Ureter (tissue), 1 donor: ENCODE data around the gene CYSRT1. TPM values are rescaled to one million over a fixed set of nuclear protein-coding genes. Genes with fewer than 3 reads are reported as not detected.
A peak's percentile ranks its signal among the peaks of the same experiment; 100 is the strongest.

Experiments used
- DNase-seq: peaks from one replicate; pipeline ENCODE4 v3.0.0-alpha.2; 2020; ENCODE audit warnings: low spot score
- total RNA-seq: library from RNA; stranded (reverse); gene quantifications from one replicate; pipeline ENCODE4 v1.2.4, GENCODE V29; 2023
- donor health status: DM: yes; HTN: yes; CAD: no.

Gene CYSRT1, protein sequence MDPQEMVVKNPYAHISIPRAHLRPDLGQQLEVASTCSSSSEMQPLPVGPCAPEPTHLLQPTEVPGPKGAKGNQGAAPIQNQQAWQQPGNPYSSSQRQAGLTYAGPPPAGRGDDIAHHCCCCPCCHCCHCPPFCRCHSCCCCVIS
- 1.9 TPM for total RNA-seq

DNA sequence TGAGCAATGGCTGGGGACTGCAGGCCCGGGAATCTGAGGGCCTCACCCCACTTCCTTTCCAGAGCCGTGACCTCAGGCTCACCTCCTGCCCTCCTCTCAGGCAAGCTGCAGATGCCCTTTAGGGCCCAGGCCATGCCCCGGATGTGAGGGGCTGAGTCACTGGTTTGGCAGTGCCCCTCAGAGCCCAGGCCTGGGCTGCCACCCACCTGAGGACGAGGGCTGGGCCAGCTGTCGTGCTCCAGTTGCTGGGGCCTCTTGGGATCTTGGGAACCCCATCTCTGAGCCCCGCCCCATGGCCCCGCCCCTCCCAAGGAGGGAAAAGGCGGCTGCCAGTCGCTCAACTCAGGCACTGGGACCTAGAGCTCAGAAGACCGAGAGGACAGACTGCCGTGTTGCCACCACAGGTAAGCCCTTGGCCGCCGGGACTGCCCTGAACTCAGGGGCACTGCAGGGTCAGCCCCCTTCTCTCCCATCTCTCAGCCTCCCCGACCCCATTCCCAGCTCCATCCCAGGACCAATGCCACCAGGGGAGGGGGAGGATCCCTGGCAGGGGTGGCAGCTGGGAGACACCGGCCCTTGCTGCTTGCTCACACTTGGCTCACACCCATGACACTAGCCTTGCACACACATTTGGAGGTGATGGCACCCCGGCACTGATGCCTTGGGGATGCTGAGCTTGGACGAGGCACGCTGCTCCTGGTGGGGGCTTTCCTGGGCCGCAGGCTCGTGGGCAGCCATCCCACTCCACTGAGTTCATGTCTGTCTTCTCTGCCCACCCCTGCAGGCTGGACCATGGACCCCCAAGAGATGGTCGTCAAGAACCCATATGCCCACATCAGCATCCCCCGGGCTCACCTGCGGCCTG, at the start of gene CYSRT1:
TSS of gene CYSRT1 (plus strand) at position 345 of the 865 bp plus-strand sequence. CDS start at position 793, 448 bp downstream.
- no peak for DNase-seq

GRCh38 chr9:137175345-137175961, 49.5 kb upstream of the CYSRT1 start:
- no peak for DNase-seq

DNA sequence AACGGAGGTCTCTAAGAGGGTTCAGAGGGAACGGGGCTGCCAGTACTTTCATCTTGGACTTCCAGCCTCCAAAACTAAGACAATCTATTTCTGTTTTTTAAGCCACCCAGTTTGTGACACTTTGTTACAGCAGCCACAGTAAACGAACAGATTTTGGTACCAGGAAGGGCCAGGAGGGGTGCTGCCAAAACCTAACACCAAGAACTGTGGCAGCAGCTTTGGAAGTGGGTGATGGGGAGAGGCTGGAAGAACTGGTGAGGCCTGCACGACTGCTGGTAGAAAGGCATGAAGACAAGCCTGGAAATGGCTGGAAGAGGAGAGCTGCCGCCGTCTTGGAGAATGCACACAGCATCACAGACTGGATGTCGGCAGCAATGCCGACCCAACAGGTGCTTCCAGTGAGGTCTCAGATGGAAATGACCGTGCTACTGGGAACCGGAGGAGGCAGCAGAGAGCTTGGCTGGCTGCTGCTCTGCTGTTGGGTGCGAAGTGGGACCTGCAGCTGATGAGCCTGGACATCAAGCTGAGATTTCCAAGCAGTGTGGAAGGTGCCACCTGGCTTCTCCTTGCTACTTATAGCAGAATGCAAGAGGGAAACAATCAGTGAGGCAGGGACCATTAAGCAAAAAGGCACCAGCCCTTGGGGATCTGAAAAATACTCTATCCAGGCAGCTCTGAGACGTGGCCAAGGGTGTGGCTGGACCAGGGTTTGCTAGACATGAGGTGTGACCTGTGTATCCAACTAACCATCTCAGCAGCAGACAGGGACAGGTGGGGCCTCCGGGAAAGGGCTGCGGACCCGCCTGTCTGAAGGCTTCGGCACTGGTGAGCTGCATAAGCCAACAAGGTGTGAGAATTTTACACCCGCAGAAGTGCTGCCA, 48.4 kb upstream of the CYSRT1 start:
- no peak for DNase-seq

- no peak for DNase-seq
Measured at GRCh38 chr9:137178201-137178938, 46.6 kb upstream of the CYSRT1 start.

DNA sequence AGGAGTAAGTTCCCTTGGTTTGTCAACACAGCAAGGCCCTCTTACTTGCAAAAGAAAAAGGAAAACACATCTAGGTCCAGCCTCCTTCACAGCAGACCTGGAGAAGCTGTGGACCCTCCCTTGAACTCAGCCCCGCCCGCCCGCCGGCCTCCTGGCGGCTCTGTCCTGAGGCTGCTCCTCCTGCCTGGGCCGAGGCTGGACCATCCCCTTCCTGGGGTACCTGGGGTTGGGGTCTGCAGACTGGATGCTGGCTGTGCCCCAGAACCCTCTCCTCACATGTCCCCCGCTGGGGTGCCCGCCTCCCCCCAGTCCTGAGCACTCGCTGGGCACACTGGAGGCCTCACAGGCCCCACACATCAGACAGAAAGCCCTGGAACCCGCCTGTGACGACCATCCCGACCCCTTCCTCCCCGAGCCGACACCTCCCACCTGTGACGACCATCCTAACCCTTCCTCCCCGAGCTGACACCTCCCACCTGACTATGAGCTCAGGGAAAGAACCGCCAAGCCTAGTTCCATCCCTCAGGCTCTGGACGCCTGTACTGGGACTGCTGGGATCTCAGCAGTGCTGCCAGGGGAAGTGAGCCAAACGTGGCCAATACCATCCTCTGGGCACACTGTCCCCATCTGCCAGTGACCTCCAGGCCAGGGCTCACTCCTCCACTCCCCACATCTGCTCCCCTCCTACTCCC, 45.9 kb upstream of the CYSRT1 start:
- DNase-seq = no peak

DNA sequence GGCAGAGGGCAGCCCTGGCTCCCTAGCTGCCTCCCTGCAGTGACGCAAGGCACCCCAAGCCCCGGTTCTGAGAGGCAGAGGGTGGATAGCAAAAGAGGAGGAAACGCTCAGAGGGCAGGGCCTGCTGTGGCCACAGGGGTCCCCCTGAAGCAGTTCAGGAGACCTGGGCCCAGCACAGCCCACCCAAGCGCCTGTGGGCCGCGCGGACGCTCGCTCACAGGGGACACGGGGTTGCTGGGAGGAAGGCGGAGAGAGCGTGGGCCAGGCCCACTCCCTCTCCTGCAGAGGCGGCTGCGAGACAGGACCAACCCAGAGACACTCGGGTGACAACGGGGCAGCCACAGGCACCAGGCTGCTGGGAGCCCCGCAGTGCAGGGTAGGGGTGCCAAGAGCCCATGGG, 45.2 kb upstream of the CYSRT1 start:
- DNase-seq = no peak

- no peak for DNase-seq
Measured at GRCh38 chr9:137180491-137180890, 44.5 kb upstream of the CYSRT1 start.

DNA sequence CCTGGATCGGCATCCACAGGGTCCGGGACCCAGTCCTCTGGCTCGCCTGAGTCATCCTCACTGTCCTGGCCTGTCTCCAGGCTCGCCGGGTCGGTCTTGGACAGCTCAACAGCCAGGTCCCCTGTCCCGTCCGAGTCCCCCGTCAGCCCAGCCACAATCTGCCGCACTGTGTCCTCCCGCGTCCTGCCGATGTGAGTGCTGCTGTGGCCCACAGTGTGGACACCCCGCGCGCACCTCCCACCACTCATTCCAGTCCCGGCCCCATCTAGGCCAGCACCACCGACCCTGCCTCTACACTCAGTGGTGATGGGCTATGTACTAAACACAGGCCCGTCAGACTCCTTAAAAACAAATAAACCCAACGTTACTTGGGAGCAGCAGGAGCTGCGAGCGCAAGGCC, 43.3 kb upstream of the CYSRT1 start:
- DNase-seq = no peak

DNA sequence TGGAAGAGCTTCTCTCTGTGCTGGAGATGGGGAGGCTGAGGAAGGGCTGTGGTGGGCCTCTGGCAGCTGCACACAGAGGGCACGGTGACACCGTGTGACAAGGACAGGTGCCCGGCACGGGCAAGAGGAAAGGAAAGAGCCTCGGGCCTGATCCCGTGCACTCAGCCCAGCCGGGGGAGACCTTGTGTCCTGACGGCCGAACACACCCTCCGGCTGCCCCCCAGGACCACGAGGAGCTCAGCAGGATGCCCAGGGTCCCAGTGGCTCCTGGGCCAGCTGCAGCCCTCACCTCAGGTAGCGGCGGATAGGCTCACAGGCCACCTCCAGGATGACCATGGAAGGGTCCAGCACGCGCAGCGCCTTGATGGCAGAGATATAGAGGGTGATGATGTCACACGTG, 42.1 kb upstream of the CYSRT1 start:
- DNase-seq = no peak

DNA sequence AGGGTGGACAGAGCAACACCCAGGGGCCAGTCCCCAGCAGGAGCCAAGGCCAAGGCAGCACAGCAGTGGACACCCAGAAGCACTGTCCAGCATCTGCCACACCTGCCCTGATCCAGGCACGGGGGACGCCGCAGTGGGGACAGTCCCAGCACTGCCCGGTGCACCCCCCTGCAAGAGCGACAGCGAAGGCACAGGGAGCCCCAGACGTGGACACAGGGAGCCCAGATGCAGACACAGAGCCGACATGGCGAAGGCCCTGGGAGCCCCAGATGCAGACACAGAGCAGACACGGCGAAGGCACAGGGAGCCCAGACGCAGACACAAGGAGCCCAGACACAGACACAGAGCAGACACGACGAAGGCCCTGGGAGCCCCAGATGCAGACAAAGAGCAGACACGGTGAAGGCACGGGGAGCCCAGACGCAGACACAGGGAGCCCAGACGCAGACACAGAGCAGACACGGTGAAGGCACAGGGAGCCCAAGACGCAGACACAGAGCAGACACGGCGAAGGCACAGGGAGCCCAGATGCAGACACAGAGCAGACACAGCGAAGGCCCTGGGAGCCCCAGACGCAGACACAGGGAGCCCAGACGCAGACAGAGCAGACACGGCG, 40.9 kb upstream of the CYSRT1 start:
- no peak for DNase-seq

DNA sequence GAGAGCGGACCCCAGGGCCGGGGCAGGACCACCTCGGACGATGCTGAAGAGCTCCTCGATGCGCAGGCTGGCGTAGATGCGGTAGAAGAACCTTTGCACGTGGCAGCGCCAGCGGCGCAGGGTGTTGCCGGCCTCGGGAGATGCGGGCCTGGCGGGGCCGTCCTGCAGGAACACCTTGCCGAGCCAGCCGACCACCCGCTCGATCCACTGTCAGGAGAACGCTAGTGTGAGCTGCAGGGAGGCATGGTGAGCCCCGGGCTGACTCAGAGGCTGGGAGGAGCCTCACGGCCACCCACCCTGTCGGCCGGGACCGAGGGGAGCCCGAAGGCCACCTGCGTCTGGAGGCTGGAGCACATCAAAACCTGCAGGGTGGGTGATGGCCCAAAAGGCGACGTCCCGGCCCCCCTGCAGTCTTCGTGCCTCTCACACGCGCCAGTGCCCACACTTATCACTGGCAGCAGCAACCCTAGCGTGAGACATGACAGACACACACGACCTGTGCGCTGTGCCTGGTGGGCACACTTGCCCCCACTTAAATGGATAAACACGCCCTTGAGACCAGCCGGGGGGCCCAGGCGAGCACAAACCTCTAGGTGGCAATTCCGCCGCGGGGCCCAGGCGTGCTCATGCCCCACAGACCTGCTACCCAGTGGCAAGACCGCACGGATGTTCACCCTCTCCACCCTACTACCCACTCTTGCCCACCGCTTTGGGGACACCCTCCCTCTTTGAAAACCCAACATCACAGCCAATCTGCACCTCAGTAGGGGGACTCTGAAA, 39.9 kb upstream of the CYSRT1 start:
- DNase-seq = no peak

DNA sequence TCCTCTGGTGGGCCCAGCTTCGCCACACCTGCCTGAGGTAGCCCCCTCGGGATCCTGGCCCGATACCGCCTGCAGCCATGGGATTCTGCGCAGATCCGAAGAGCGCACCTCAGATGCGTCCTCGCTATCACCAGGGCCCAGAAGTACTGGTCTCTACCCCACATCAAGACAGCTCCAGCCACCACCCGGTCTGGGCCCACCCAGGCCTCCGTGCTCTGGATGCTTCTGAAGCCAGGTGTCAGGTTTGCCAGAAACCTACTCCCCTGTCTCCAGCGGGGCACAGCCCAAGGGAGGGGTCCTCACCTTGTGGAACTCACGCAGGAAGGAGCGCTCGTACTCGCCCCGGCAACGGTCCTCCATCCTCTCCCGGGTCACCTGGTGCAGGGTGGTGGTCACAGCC, 39.1 kb upstream of the CYSRT1 start:
- DNase-seq = no peak

GRCh38 chr9:137186385-137186784, 38.6 kb upstream of the CYSRT1 start:
- DNase-seq = no peak

- no peak for DNase-seq
Measured at GRCh38 chr9:137187386-137187785, 37.6 kb upstream of the CYSRT1 start.

- DNase-seq = no peak
Measured at GRCh38 chr9:137188086-137188489, 36.9 kb upstream of the CYSRT1 start.

DNA sequence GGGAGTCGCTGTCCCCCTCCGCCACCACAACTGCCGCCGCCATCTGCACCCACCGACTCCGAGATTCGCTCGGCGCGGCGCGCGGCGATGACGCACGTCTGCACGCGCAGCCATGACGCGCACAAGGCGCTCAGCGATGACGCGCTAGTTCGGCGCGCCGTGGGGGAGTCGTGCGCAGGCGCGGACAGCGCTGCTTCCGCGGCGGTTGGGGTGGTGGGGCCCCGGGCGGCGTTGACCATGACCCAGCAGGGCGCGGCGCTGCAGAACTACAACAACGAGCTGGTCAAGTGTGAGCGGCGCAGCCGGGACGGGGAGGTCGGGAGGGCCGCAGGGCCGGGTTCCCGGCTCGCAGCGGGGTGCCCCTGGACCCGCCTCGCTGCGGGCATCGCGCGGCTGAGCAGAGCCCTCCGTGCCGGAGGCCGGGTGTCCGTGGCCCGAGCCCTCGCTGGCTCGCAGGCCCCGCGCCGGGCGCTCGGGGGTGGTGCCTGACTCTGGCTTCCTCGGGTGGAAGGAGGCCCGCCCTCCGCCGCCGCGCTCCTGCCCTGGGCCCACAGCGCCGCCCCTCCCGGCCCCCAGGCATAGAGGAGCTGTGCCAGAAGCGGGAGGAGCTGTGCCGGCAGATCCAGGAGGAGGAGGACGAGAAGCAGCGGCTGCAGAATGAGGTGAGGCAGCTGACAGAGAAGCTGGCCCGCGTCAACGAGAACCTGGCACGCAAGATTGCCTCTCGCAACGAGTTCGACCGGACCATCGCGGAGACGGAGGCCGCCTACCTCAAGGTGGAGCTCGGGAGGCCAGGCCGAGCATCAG, 36.3 kb upstream of the CYSRT1 start, which contains the start of the genes ANAPC2 and SSNA1:
TSS of gene ANAPC2 (minus strand) at position 71 of the 807 bp plus-strand sequence. CDS start at position 43, 28 bp downstream.
TSS of gene SSNA1 (plus strand) at position 187 of the 807 bp plus-strand sequence. CDS start at position 238, 51 bp downstream.
- peak; percentile 94 for DNase-seq

GRCh38 chr9:137189297-137190295, 35.4 kb upstream of the CYSRT1 start:
- no peak for DNase-seq
